Measurements from ENCODE around the gene AGPAT4.
A peak's percentile ranks its signal among the peaks of the same experiment; 100 is the strongest.

Gene AGPAT4

GRCh38 chr6:161161889-161162624, 111.8 kb downstream of the AGPAT4 start:
- DNase-seq: no peak

DNA sequence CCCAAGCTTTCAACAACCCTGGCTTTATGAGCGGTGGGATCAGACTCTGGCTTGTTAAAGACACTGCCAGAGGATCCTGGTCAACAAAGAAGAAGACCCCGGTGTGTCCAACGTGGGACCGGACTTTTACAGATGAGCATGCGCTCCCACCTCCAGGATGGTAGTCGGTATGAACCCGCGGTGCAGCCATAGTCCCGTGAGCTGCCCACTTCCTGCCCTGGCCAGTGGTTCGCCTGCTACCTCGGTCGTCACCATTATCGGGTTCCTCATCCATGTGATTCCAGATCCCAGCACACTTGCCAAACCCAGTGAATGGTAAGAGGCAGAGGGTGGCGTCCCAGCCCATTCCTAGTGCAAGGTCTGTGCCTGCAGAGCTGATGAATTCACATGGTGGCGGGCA, 112.7 kb downstream of the AGPAT4 start:
- DNase-seq: no peak

GRCh38 chr6:161154796-161155335, 119.0 kb downstream of the AGPAT4 start:
- DNase-seq: no peak

DNA sequence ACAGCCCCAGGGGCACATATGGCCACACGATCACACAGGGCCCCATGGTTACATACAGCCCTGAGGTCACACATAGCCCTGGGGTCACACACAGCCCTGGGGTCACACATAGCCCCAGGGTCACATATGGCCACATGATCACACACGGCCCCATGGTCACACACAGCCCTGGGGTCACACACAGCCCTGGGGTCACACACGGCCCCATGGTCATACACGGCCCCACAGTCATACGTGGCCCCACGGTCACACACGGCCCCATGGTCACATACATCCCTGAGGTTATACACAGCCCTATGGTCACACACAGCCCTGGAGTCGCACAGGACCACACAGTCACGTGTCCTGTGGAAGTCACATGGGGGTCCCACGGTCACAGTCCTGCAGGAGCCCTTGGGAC, 120.1 kb downstream of the AGPAT4 start:
- DNase-seq: no peak

GRCh38 chr6:161152907-161153662, 120.8 kb downstream of the AGPAT4 start:
- DNase-seq: peak; percentile 15

DNA sequence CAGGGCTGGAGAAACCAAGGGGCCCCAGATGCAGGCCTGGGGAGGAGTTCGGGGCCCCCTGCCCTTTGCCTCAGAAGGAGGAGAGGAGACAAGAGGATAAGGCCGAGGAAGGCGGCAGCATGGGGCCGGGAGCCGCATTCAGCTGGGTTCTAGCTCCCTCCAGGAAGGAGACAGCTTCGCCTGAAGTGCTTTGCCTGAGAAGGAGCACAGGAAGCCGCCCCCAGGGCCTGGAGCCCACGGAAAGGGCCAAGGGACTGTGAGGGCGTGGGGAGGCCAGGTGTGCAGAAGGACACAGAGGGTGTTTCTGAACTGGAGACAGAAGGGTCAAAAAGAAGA, 121.4 kb downstream of the AGPAT4 start:
- no peak for DNase-seq

GRCh38 chr6:161151660-161152526, 122.0 kb downstream of the AGPAT4 start:
- no peak for DNase-seq

DNA sequence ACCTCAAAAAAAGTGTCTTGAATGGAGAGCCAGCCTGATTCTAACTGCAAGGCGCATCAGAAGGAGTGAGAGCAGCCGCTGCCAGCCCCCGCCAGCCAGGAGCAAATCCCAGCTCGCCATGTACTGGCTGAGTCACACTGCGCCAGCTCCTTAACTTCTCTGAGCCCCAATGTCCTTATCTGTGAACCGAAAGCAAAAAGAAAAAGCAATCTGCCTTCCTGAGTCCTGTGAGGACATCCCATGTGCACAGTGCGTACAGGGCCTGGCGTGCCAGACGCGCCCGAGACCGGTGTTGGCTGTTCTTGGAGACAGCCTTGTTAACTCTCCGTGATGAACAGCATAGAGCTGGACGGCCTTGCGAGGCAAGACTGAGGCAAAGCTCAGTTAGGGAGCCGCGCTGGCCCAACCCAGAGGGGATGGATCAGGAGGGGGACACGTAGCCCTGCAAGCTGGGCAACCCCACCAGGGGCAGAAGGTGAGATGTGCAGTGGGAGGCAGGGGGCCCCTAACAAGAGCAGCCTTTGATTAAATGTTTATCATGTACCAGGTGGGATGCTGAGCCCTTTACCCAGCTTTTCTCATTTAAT, 122.7 kb downstream of the AGPAT4 start:
- DNase-seq: no peak

DNA sequence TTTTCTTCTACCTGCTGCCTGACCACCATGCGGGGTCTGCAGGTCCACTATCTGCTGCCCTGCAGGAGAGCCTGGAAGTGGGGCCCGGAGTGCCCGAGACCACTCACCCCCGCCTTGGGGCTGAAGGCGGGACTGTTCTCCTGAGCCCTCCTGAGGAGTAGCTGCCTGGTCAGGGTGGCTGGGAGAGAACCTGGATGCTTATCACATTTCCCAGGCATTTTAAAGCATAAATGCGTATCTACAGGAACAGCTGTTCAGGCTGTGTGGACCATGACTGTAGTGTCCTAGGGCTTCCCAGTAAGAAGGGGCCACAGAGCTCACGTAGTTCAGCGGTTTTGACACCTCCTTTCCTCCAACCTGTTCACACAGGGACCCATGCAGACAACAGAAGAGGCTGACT, 123.3 kb downstream of the AGPAT4 start:
- no peak for DNase-seq

- no peak for DNase-seq
Observed at GRCh38 chr6:161150136-161150535, 123.7 kb downstream of the AGPAT4 start.

DNA sequence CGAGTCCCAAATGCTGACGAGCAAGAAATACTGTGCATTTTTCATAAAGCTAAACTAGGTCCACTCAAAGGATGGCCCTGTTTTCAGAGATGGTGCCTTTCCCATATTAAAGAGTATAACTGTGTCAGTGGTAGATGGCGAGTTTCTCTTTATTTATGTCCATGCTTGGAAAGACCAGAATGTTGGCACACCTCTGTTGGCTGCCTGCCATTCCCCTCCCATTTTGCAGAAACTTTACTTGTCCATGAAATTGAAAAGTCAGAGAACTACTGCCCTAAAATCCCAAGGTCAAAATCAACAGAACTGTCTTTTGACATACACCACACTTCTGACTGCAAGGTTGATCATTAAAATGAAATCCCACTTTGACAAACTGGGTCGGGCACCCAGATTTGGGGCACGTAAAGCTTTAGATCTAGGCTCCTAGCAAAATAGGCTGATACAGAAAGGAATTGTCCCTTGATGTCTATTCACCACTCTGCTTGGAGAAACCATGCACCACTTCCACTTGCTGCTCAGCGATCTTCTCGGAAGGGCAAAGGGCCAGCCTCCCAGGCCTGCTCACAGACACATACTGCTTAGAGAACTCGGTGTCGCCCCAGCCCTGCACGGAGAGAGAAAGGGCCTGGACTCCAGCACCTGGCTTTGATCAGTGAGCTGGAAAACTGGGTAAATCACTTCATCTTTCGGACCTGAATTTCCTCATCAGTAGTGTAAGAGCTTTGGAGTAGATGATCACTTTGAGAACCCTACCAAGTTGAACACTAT, 130.0 kb downstream of the AGPAT4 start:
- no peak for DNase-seq

DNA sequence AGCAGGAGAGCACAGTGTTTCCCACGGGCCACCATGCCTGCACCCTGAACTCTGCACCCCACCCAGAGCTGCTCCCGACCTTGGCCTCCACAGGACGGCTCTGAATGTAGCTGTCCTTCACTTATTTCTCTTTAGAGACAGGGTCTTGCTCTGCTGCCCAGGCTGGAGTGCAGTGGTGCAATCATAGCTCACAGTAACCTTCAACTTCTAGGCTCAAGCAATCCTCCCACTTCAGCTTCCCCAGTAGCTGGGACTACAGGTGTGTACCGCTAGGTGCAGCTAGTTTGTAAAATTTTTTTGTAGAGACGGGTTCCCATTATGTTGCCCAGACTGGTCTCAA, 130.9 kb downstream of the AGPAT4 start:
- no peak for DNase-seq

GRCh38 chr6:161141173-161141572, 132.7 kb downstream of the AGPAT4 start:
- DNase-seq: no peak

- no peak for DNase-seq
Observed at GRCh38 chr6:161140554-161140875, 133.3 kb downstream of the AGPAT4 start.

GRCh38 chr6:161139766-161140553, 133.9 kb downstream of the AGPAT4 start:
- DNase-seq: no peak

- no peak for DNase-seq
Observed at GRCh38 chr6:161139304-161139765, 134.5 kb downstream of the AGPAT4 start.

GRCh38 chr6:161138543-161139303, 135.1 kb downstream of the AGPAT4 start:
- DNase-seq: no peak

GRCh38 chr6:161137839-161138542, 135.9 kb downstream of the AGPAT4 start:
- DNase-seq: no peak

- no peak for DNase-seq
Observed at GRCh38 chr6:161137320-161137719, 136.5 kb downstream of the AGPAT4 start.

- no peak for DNase-seq
Observed at GRCh38 chr6:161136655-161137054, 137.2 kb downstream of the AGPAT4 start.
